Upper lobe of left lung (tissue), 4 donors: Measurements from ENCODE around the gene CFAP100.

ENCODE experiments used
- CTCF ChIP-seq, 6 experiments: fragments of 450-650 bp in 4 of 6; fragments of 200-600 bp in 2 of 6; sonication (generic) in 2 of 6; IDR thresholded peaks; one replicate each; pipeline ENCODE4 v1.5.1; 2016 to 2019; ENCODE audit warnings: antibody characterized with exemption in 6 of 6
- EP300 ChIP-seq, 4 donors: sonication (generic); formaldehyde crosslinking; IDR thresholded peaks; one replicate each; pipeline ENCODE4 v1.5.1; 2017; ENCODE audit warnings: antibody characterized with exemption in 4 of 4, control low read depth in 2 of 4

- TF ChIP-seq CTCF (IDR thresholded peaks at IDR 0.05) (no peak), EP300 (IDR thresholded peaks at IDR 0.05) (no peak)
Measured at GRCh38 chr3:126369490-126369889, 25.2 kb upstream of the CFAP100 start.
